GM23338 (cell line): ENCODE measurements around the gene RAD51B.

ENCODE experiments used
- EZH2phosphoT487 ChIP-seq: fragments of 200-600 bp; sonication (generic); IDR thresholded peaks from one replicate; pipeline ENCODE4 v1.8.1; 2018; ENCODE audit warnings: antibody characterized with exemption; ENCODE audit not compliant: unreplicated experiment
- NANOG ChIP-seq: IDR thresholded peaks from 2 replicates; pipeline ENCODE4 v1.6.1; 2016; ENCODE audit warnings: antibody characterized with exemption, borderline replicate concordance
- TF ChIP-seq, protein P1 (sequence below), 2 experiments: fragments of 200-600 bp in 1 of 2; sonication (generic) in 1 of 2; conservative IDR thresholded peaks; 2 replicates each; pipeline versions ENCODE4 v1.5.1 to v1.6.1; 2016 to 2017; ENCODE audit warnings: antibody characterized with exemption in 2 of 2, low read depth in 2 of 2, mild to moderate bottlenecking in 2 of 2, moderate library complexity in 1 of 2
- TF ChIP-seq, protein P2 (sequence below): IDR thresholded peaks from one replicate; pipeline ENCODE4 v1.6.1; 2018; ENCODE audit warnings: antibody characterized with exemption; ENCODE audit not compliant: unreplicated experiment

GRCh38 chr14:68726093-68726695 is 906.6 kb downstream of the RAD51B start:
- TF ChIP-seq, protein P1, sequence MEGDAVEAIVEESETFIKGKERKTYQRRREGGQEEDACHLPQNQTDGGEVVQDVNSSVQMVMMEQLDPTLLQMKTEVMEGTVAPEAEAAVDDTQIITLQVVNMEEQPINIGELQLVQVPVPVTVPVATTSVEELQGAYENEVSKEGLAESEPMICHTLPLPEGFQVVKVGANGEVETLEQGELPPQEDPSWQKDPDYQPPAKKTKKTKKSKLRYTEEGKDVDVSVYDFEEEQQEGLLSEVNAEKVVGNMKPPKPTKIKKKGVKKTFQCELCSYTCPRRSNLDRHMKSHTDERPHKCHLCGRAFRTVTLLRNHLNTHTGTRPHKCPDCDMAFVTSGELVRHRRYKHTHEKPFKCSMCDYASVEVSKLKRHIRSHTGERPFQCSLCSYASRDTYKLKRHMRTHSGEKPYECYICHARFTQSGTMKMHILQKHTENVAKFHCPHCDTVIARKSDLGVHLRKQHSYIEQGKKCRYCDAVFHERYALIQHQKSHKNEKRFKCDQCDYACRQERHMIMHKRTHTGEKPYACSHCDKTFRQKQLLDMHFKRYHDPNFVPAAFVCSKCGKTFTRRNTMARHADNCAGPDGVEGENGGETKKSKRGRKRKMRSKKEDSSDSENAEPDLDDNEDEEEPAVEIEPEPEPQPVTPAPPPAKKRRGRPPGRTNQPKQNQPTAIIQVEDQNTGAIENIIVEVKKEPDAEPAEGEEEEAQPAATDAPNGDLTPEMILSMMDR (conservative IDR thresholded peaks at IDR 0.05; ENCODE audit: low read depth in 2 of 2): no peak
- TF ChIP-seq EZH2phosphoT487 (no peak), NANOG (no peak)
- TF ChIP-seq, protein P2, sequence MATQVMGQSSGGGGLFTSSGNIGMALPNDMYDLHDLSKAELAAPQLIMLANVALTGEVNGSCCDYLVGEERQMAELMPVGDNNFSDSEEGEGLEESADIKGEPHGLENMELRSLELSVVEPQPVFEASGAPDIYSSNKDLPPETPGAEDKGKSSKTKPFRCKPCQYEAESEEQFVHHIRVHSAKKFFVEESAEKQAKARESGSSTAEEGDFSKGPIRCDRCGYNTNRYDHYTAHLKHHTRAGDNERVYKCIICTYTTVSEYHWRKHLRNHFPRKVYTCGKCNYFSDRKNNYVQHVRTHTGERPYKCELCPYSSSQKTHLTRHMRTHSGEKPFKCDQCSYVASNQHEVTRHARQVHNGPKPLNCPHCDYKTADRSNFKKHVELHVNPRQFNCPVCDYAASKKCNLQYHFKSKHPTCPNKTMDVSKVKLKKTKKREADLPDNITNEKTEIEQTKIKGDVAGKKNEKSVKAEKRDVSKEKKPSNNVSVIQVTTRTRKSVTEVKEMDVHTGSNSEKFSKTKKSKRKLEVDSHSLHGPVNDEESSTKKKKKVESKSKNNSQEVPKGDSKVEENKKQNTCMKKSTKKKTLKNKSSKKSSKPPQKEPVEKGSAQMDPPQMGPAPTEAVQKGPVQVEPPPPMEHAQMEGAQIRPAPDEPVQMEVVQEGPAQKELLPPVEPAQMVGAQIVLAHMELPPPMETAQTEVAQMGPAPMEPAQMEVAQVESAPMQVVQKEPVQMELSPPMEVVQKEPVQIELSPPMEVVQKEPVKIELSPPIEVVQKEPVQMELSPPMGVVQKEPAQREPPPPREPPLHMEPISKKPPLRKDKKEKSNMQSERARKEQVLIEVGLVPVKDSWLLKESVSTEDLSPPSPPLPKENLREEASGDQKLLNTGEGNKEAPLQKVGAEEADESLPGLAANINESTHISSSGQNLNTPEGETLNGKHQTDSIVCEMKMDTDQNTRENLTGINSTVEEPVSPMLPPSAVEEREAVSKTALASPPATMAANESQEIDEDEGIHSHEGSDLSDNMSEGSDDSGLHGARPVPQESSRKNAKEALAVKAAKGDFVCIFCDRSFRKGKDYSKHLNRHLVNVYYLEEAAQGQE: no peak
